Colonic mucosa (tissue), 4 donors: Measurements from ENCODE around the gene TMEM213. TPM values are rescaled to one million over a fixed set of nuclear protein-coding genes. Genes with fewer than 3 reads are reported as not detected.

Source experiments
- DNase-seq: peaks from one replicate; pipeline ENCODE4 v3.0.0-alpha.2; 2020
- H3K27ac ChIP-seq: fragments of 200-600 bp; one replicate; pipeline ENCODE4 v1.8.0; 2021
- H3K27me3 ChIP-seq: fragments of 200-600 bp; one replicate; pipeline ENCODE4 v1.8.0; 2021
- H3K36me3 ChIP-seq: fragments of 200-600 bp; one replicate; pipeline ENCODE4 v1.8.0; 2021
- H3K4me1 ChIP-seq: fragments of 200-600 bp; one replicate; pipeline ENCODE4 v1.8.0; 2021; ENCODE audit warnings: mild to moderate bottlenecking
- H3K4me3 ChIP-seq: fragments of 200-600 bp; one replicate; pipeline ENCODE4 v1.8.0; 2021
- H3K9ac ChIP-seq, 2 donors: one replicate each; pipeline ENCODE4 v1.7.0; 2013; ENCODE audit warnings: control low read depth in 2 of 2, low read depth in 2 of 2, low read length in 2 of 2
- H3K9me3 ChIP-seq: fragments of 200-600 bp; one replicate; pipeline ENCODE4 v1.8.0; 2021
- CTCF ChIP-seq: fragments of 200-600 bp; IDR thresholded peaks from one replicate; pipeline ENCODE4 v1.8.0; 2022; ENCODE audit warnings: antibody characterized with exemption, mild to moderate bottlenecking
- intact Hi-C: fragments of 100-400 bp; cut with DNase I; formaldehyde crosslinking; loops from one replicate; pipeline ENCODE4 v1.14.1; 2022
- total RNA-seq, 2 donors: library from RNA; stranded (reverse); fragmentation: NEBNext Ultra II Directional in 1 of 2; extraction: Animal tissue kit (Norgen Biotek cat#: 25700) in 1 of 2; gene quantifications; one replicate each; pipeline ENCODE4 v1.2.1, GENCODE V29; 2021
- donor health status: healthy.
- donor health status: DM: no; HTN: no; CAD: no.
- donor health status: DM: no; HTN: no; CAD: no.

The TMEM213 gene
- total RNA-seq, 2 donors from 2014 or later = not detected

- H3K27me3 ChIP-seq = no peaks in the 10 kb centered on the region
- no peaks in the 10 kb centered on the region for H3K36me3 ChIP-seq
- no peaks in the 10 kb centered on the region for H3K9me3 ChIP-seq
- intact Hi-C loops = no loop called here
- H3K27ac ChIP-seq = no peak overlapping the region
- no peaks in the 10 kb centered on the region for H3K4me1 ChIP-seq
- no peak overlapping the region for H3K4me3 ChIP-seq
- no peak for TF ChIP-seq CTCF
- no peak overlapping the region for H3K9ac ChIP-seq
- no peak for DNase-seq
These were observed 78.0 kb downstream of the TMEM213 start for GRCh38 chr7:138875794-138876193.

GRCh38 chr7:138876326-138876725 is 78.5 kb downstream of the TMEM213 start:
- Histone ChIP-seq H3K9me3 (no peaks in the 10 kb centered on the region), H3K27ac (no peak overlapping the region), H3K4me3 (no peak overlapping the region), H3K9ac (no peak overlapping the region), H3K36me3 (no peaks in the 10 kb centered on the region), H3K27me3 (no peaks in the 10 kb centered on the region), H3K4me1 (no peaks in the 10 kb centered on the region)
- TF ChIP-seq CTCF = no peak
- no peak for DNase-seq
- intact Hi-C loops = no loop called here

GRCh38 chr7:138878051-138878450 is 80.3 kb downstream of the TMEM213 start:
- no peaks in the 10 kb centered on the region for H3K4me1 ChIP-seq
- no peak for TF ChIP-seq CTCF
- no peaks in the 10 kb centered on the region for H3K36me3 ChIP-seq
- H3K9ac ChIP-seq = no peak overlapping the region
- H3K27me3 ChIP-seq = no peaks in the 10 kb centered on the region
- intact Hi-C loops = no loop called here
- H3K9me3 ChIP-seq = no peaks in the 10 kb centered on the region
- no peak overlapping the region for H3K4me3 ChIP-seq
- H3K27ac ChIP-seq = no peak overlapping the region
- no peak for DNase-seq

- no peaks in the 10 kb centered on the region for H3K9me3 ChIP-seq
- TF ChIP-seq CTCF = no peak
- H3K27ac ChIP-seq = no peak overlapping the region
- H3K4me3 ChIP-seq = no peak overlapping the region
- no peak for DNase-seq
- H3K9ac ChIP-seq = no peak overlapping the region
- no peaks in the 10 kb centered on the region for H3K4me1 ChIP-seq
- no peaks in the 10 kb centered on the region for H3K27me3 ChIP-seq
- no peaks in the 10 kb centered on the region for H3K36me3 ChIP-seq
- intact Hi-C loops = no loop called here
These were observed 81.1 kb downstream of the TMEM213 start for GRCh38 chr7:138878856-138879255.

GRCh38 chr7:138879356-138879755 is 81.6 kb downstream of the TMEM213 start:
- H3K36me3 ChIP-seq = no peaks in the 10 kb centered on the region
- intact Hi-C loops = no loop called here
- H3K27ac ChIP-seq = no peak overlapping the region
- H3K4me3 ChIP-seq = no peak overlapping the region
- TF ChIP-seq CTCF = no peak
- H3K4me1 ChIP-seq = no peaks in the 10 kb centered on the region
- no peak for DNase-seq
- H3K27me3 ChIP-seq = no peaks in the 10 kb centered on the region
- H3K9me3 ChIP-seq = no peaks in the 10 kb centered on the region
- H3K9ac ChIP-seq = no peak overlapping the region
